ACC112 (cell line): ENCODE measurements around the gene TRMU.

Source experiments
- H2AFZ ChIP-seq: fragments of 200-600 bp; sonication (generic); one replicate; pipeline ENCODE4 v1.6.0; 2017; ENCODE audit warnings: antibody characterized with exemption, low read length; ENCODE audit not compliant: unreplicated experiment
- H3K27ac ChIP-seq: fragments of 200-600 bp; sonication (generic); 2 replicates; pipeline ENCODE4 v1.5.1; 2014; ENCODE audit warnings: low read depth, mild to moderate bottlenecking, antibody characterized with exemption, low read length, moderate library complexity
- H3K27me3 ChIP-seq: fragments of 200-600 bp; sonication (generic); 2 replicates; pipeline ENCODE4 v1.6.1; 2014; ENCODE audit warnings: mild to moderate bottlenecking, antibody characterized with exemption, low read length, moderate library complexity, mixed read lengths; ENCODE audit not compliant: insufficient read depth
- H3K36me3 ChIP-seq: fragments of 200-600 bp; sonication (generic); 2 replicates; pipeline ENCODE4 v1.6.1; 2016; ENCODE audit warnings: mild to moderate bottlenecking, antibody characterized with exemption, low read length, moderate library complexity, mixed read lengths; ENCODE audit not compliant: insufficient read depth
- H3K4me1 ChIP-seq: fragments of 200-600 bp; sonication (generic); one replicate; pipeline ENCODE4 v1.6.1; 2016; ENCODE audit warnings: low read length, mixed read lengths; ENCODE audit not compliant: insufficient read depth, unreplicated experiment, control insufficient read depth
- H3K4me3 ChIP-seq: fragments of 200-600 bp; sonication (generic); 2 replicates; pipeline ENCODE4 v1.5.1; 2014; ENCODE audit warnings: mild to moderate bottlenecking, low read depth, low read length
- H3K79me2 ChIP-seq: fragments of 200-600 bp; sonication (generic); one replicate; pipeline ENCODE4 v1.6.0; 2016; ENCODE audit warnings: low read length; ENCODE audit not compliant: control insufficient read depth, unreplicated experiment, insufficient read depth

The TRMU gene

GRCh38 chr22:46351767-46352166, 16.3 kb downstream of the TRMU start:
- H3K36me3 ChIP-seq, result no peaks in the 10 kb centered on the region

GRCh38 chr22:46352276-46352675, 16.8 kb downstream of the TRMU start:
- Histone ChIP-seq H3K27me3 (no peaks in the 10 kb centered on the region), H3K4me1 (no peaks in the 10 kb centered on the region), H2AFZ (no peak overlapping the region), H3K4me3 (no peak overlapping the region), H3K36me3 (no peaks in the 10 kb centered on the region), H3K27ac (no peak overlapping the region), H3K79me2 (no peaks in the 10 kb centered on the region)

More at GRCh38 chr22:46351767-46352166, 16.3 kb downstream of the TRMU start:
- H2AFZ ChIP-seq, result no peak overlapping the region
- no peaks in the 10 kb centered on the region for H3K79me2 ChIP-seq
- no peak overlapping the region for H3K27ac ChIP-seq
- no peaks in the 10 kb centered on the region for H3K27me3 ChIP-seq
- no peaks in the 10 kb centered on the region for H3K4me1 ChIP-seq
- H3K4me3 ChIP-seq, result no peak overlapping the region

- H3K36me3 ChIP-seq, result no peaks in the 10 kb centered on the region
- no peaks in the 10 kb centered on the region for H3K79me2 ChIP-seq
- no peak overlapping the region for H2AFZ ChIP-seq
- H3K27me3 ChIP-seq, result no peaks in the 10 kb centered on the region
- no peak overlapping the region for H3K4me3 ChIP-seq
- no peaks in the 10 kb centered on the region for H3K4me1 ChIP-seq
- no peak overlapping the region for H3K27ac ChIP-seq
These were observed 17.3 kb downstream of the TRMU start for GRCh38 chr22:46352691-46353386.

- Histone ChIP-seq H3K36me3 (no peaks in the 10 kb centered on the region), H3K4me3 (no peak overlapping the region), H3K27me3 (no peaks in the 10 kb centered on the region), H3K27ac (no peak overlapping the region), H3K79me2 (no peaks in the 10 kb centered on the region), H3K4me1 (no peaks in the 10 kb centered on the region), H2AFZ (no peak overlapping the region)
These were observed 18.1 kb downstream of the TRMU start for GRCh38 chr22:46353483-46354105.

- no peak overlapping the region for H3K27ac ChIP-seq
- H3K79me2 ChIP-seq, result no peaks in the 10 kb centered on the region
- no peaks in the 10 kb centered on the region for H3K4me1 ChIP-seq
- no peak overlapping the region for H2AFZ ChIP-seq
- H3K27me3 ChIP-seq, result no peaks in the 10 kb centered on the region
- no peaks in the 10 kb centered on the region for H3K36me3 ChIP-seq
- H3K4me3 ChIP-seq, result no peak overlapping the region
These were observed 18.9 kb downstream of the TRMU start for GRCh38 chr22:46354176-46354992.

GRCh38 chr22:46354993-46355305, 19.4 kb downstream of the TRMU start:
- Histone ChIP-seq H3K27ac (no peak overlapping the region), H3K36me3 (no peaks in the 10 kb centered on the region), H3K27me3 (no peaks in the 10 kb centered on the region), H2AFZ (no peak overlapping the region), H3K4me1 (no peaks in the 10 kb centered on the region), H3K79me2 (no peaks in the 10 kb centered on the region), H3K4me3 (no peak overlapping the region)

GRCh38 chr22:46355369-46355995, 20.0 kb downstream of the TRMU start:
- no peak overlapping the region for H3K27ac ChIP-seq
- no peak overlapping the region for H2AFZ ChIP-seq
- H3K4me3 ChIP-seq, result no peak overlapping the region
- no peaks in the 10 kb centered on the region for H3K27me3 ChIP-seq
- H3K79me2 ChIP-seq, result no peaks in the 10 kb centered on the region
- H3K36me3 ChIP-seq, result no peaks in the 10 kb centered on the region
- no peaks in the 10 kb centered on the region for H3K4me1 ChIP-seq

- no peak overlapping the region for H3K4me3 ChIP-seq
These were observed 20.5 kb downstream of the TRMU start for GRCh38 chr22:46355996-46356471.

GRCh38 chr22:46356496-46357480, 21.3 kb downstream of the TRMU start:
- Histone ChIP-seq H3K27me3 (no peaks in the 10 kb centered on the region), H3K4me1 (no peaks in the 10 kb centered on the region), H3K36me3 (no peaks in the 10 kb centered on the region)

More at GRCh38 chr22:46355996-46356471, 20.5 kb downstream of the TRMU start:
- Histone ChIP-seq H2AFZ (no peak overlapping the region), H3K36me3 (no peaks in the 10 kb centered on the region), H3K27ac (no peak overlapping the region), H3K27me3 (no peaks in the 10 kb centered on the region), H3K79me2 (no peaks in the 10 kb centered on the region), H3K4me1 (no peaks in the 10 kb centered on the region)

More at GRCh38 chr22:46356496-46357480, 21.3 kb downstream of the TRMU start:
- no peak overlapping the region for H3K4me3 ChIP-seq
- no peaks in the 10 kb centered on the region for H3K79me2 ChIP-seq
- H2AFZ ChIP-seq, result no peak overlapping the region
- H3K27ac ChIP-seq, result no peak overlapping the region
